Liver (tissue), 3 donors: Measurements from ENCODE around the gene TTC7B.

Source experiments
- CTCF ChIP-seq: fragments of 150-350 bp; IDR thresholded peaks from 2 replicates; pipeline ENCODE4 v1.5.1; 2017; ENCODE audit warnings: improper control_type of control experiment, low read depth, low read length; ENCODE audit not compliant: missing input control
- GABPA ChIP-seq, 2 donors: IDR thresholded peaks in 1 of 2; conservative IDR thresholded peaks in 1 of 2; 2 replicates each; pipeline ENCODE4 v1.6.1; 2016; ENCODE audit warnings: antibody characterized with exemption in 2 of 2, mild to moderate bottlenecking in 1 of 2, moderate library complexity in 1 of 2
- RAD21 ChIP-seq, 2 donors: IDR thresholded peaks; 2 replicates each; pipeline ENCODE4 v1.6.1; 2016; ENCODE audit warnings: antibody characterized with exemption in 2 of 2, mild to moderate bottlenecking in 2 of 2
- SP1 ChIP-seq: IDR thresholded peaks from 2 replicates; pipeline ENCODE4 v1.6.1; 2018; ENCODE audit warnings: antibody characterized with exemption, mild to moderate bottlenecking
- YY1 ChIP-seq: IDR thresholded peaks from 2 replicates; pipeline ENCODE4 v1.6.1; 2016; ENCODE audit warnings: antibody characterized with exemption, mild to moderate bottlenecking
- donor health status: healthy.
- donor health status: healthy.

DNA sequence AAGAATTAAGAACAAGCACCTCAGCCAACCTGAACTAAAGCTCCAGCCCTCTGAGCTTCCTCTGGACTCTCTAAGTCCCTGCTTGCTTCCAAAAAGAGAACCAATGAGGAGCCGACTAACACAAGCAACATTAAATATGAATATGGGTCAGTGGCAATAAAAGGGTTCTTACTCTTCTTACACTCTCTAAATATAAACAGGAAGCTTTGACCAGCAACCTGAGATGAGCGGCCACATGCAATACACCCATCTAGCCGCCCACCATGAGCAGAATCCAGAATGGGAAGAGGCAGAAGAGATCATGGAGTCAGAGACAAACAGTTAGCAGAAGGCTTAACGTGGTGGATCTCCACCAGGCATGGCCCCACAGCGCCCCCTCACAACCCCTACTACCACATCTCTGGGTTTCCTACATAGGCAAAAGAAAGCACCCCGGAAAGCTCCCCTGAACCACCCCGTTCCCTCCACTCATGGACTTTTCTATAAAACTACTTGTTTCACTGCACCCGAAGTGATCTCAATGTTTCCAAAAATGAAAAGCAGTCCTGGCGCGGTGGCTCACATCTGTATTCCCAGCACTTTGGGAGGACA, 59.4 kb downstream of the TTC7B start:
- TF ChIP-seq CTCF (no peak), YY1 (no peak), SP1 (no peak), RAD21 (IDR thresholded peaks at IDR 0.05) (no peak), GABPA (IDR thresholded peaks at IDR 0.05 in 1 of 2, conservative IDR thresholded peaks at IDR 0.05 in 1 of 2) (no peak)
